K562 (cell line): ENCODE data around the gene SAE1. TPM values are rescaled to one million over a fixed set of nuclear protein-coding genes. Genes with fewer than 3 reads are reported as not detected.

Experiments used
- ATAC-seq: fragments of 200-7000 bp; cut with Tn5 transposase; 3 replicates; pipeline ENCODE4 v1.9.1; 2020; ENCODE audit warnings: moderate library complexity
- BruUV-seq: library from RNA; stranded (reverse); fragments of 400-500 nt; replicated peaks from 2 replicates; lab custom pipeline; 2021; lab: Mats Ljungman, UMichigan
- CTCF ChIA-PET: fragments of 300-600 bp; formaldehyde crosslinking; extraction: SDS; loops from one replicate; lab custom pipeline; 2021; ENCODE audit warnings: low intra/inter-chr PET ratio; lab: Yijun Ruan, JAX
- POLR2A ChIA-PET: fragments of 300-600, 350-650 bp; sonication (Branson Sonifier 250); formaldehyde crosslinking; extraction: SDS; loops from one replicate; lab custom pipeline; 2021; ENCODE audit warnings: antibody characterized with exemption, inconsistent platforms; lab: Yijun Ruan, JAX
- DNase-seq, 4 experiments: peaks; one replicate each; pipeline versions ENCODE4 v3.0.0 to v3.0.0-alpha.2; 2011 to 2018; ENCODE audit warnings: low spot score in 3 of 4, mixed read lengths in 3 of 4; ENCODE audit errors: extremely low read depth in 1 of 4
- FAIRE-seq: peaks from 2 replicates; lab custom pipeline; 2011; peaks lifted over from hg19 to GRCh38; lab: Jason Lieb, UNC
- H2AFZ ChIP-seq: 2 replicates; pipeline ENCODE4 v1.6.0; 2011; ENCODE audit warnings: low read depth, low read length, control low read depth, inconsistent platforms
- H3K27ac ChIP-seq: fragments of 200-600 bp; 3 replicates; pipeline ENCODE4 v1.8.0; 2011; ENCODE audit warnings: low read depth, mild to moderate bottlenecking, control low read depth, inconsistent platforms, low read length, moderate library complexity, mixed read lengths; ENCODE audit errors: extremely low read depth
- H3K27me3 ChIP-seq, 2 experiments: fragments of 300-600 bp in 1 of 2; 2 replicates in 1 of 2; 3 replicates in 1 of 2; pipeline versions ENCODE4 v1.6.0 to v1.8.0; 2011; ENCODE audit warnings: inconsistent platforms in 2 of 2, low read length in 2 of 2, mild to moderate bottlenecking in 1 of 2, mixed read lengths in 1 of 2, moderate library complexity in 1 of 2; ENCODE audit not compliant: control insufficient read depth in 2 of 2, insufficient read depth in 2 of 2
- H3K36me3 ChIP-seq: fragments of 300-600 bp; 3 replicates; pipeline ENCODE4 v1.8.0; 2011; ENCODE audit warnings: mild to moderate bottlenecking, low read length, inconsistent platforms; ENCODE audit not compliant: control insufficient read depth, insufficient read depth
- H3K4me1 ChIP-seq, 2 experiments: fragments of 200-600 bp in 1 of 2; replicated peaks in 1 of 2; 2 replicates in 1 of 2; 3 replicates in 1 of 2; pipeline versions ENCODE4 v1.5.1 to v1.8.0; 2011; ENCODE audit warnings: inconsistent platforms in 2 of 2, low read length in 2 of 2, mild to moderate bottlenecking in 1 of 2, mixed read lengths in 1 of 2, moderate library complexity in 1 of 2; ENCODE audit not compliant: control insufficient read depth in 2 of 2, insufficient read depth in 2 of 2
- H3K4me2 ChIP-seq: 2 replicates; pipeline ENCODE4 v1.6.1; 2011; ENCODE audit warnings: low read length, control low read depth, inconsistent platforms, mixed read lengths; ENCODE audit not compliant: insufficient read depth
- H3K4me3 ChIP-seq: fragments of 200-600 bp; sonication (generic), shearing (Covaris generic); 2 replicates; pipeline ENCODE4 v1.5.1; 2016; ENCODE audit warnings: control low read depth, inconsistent platforms
- H3K79me2 ChIP-seq: fragments of 200-600 bp; 3 replicates; pipeline ENCODE4 v1.8.0; 2011; ENCODE audit warnings: low read length, inconsistent platforms; ENCODE audit not compliant: control insufficient read depth, insufficient read depth
- H3K9ac ChIP-seq, 2 experiments: 2 replicates each; pipeline versions ENCODE4 v1.6.0 to v1.6.1; 2011; ENCODE audit warnings: low read depth in 2 of 2, low read length in 2 of 2, control low read depth in 1 of 2, inconsistent platforms in 1 of 2, mild to moderate bottlenecking in 1 of 2, mixed read lengths in 1 of 2; ENCODE audit not compliant: insufficient read depth in 1 of 2
- H3K9me1 ChIP-seq: one replicate; pipeline ENCODE4 v1.6.0; 2011; ENCODE audit warnings: inconsistent platforms, mild to moderate bottlenecking, low read length, moderate library complexity; ENCODE audit not compliant: control insufficient read depth, insufficient read depth
- H3K9me3 ChIP-seq: replicated peaks from 2 replicates; pipeline ENCODE4 v1.5.1; 2011; ENCODE audit warnings: low read depth, low read length, inconsistent platforms; ENCODE audit not compliant: control insufficient read depth, insufficient read depth
- H4K20me1 ChIP-seq: replicated peaks from 2 replicates; pipeline ENCODE4 v1.6.1; 2011; ENCODE audit warnings: low read length, inconsistent platforms, mixed read lengths; ENCODE audit not compliant: control insufficient read depth, insufficient read depth
- BRF1 ChIP-seq: IDR thresholded peaks from 3 replicates; pipeline ENCODE4 v1.6.1; 2011; ENCODE audit warnings: borderline replicate concordance, mild to moderate bottlenecking; ENCODE audit not compliant: insufficient read length; ENCODE audit errors: extremely low read depth
- CBFB ChIP-seq: sonication (generic); formaldehyde crosslinking; IDR thresholded peaks from 2 replicates; pipeline ENCODE4 v1.4.0; 2020; ENCODE audit warnings: mild to moderate bottlenecking, missing genetic modification reagents
- ELF4 ChIP-seq: fragments of 450-650 bp; formaldehyde crosslinking; IDR thresholded peaks from 2 replicates; pipeline ENCODE4 v1.4.0; 2022; ENCODE audit warnings: missing genetic modification characterization
- EZH2 ChIP-seq: IDR thresholded peaks from 2 replicates; pipeline ENCODE4 v1.6.1; 2012; ENCODE audit warnings: low read depth, mild to moderate bottlenecking, inconsistent platforms, low read length, borderline replicate concordance
- FOS ChIP-seq: IDR thresholded peaks from 3 replicates; pipeline ENCODE4 v1.6.1; 2011; ENCODE audit not compliant: insufficient read length; ENCODE audit errors: extremely low read depth
- GTF3C2 ChIP-seq: IDR thresholded peaks from 3 replicates; pipeline ENCODE4 v1.6.1; 2011; ENCODE audit warnings: borderline replicate concordance, mild to moderate bottlenecking, moderate library complexity; ENCODE audit not compliant: insufficient read length; ENCODE audit errors: extremely low read depth
- ILK ChIP-seq: fragments of 450-650 bp; IDR thresholded peaks from 2 replicates; pipeline ENCODE4 v1.6.1; 2016; ENCODE audit warnings: missing genetic modification characterization, low read depth, mild to moderate bottlenecking, missing compliant biosample characterization, moderate library complexity, borderline replicate concordance
- NRF1 ChIP-seq, 2 experiments: fragments of 450-650 bp; IDR thresholded peaks in 1 of 2; conservative IDR thresholded peaks in 1 of 2; 2 replicates each; pipeline ENCODE4 v1.6.1; 2014; ENCODE audit warnings: mild to moderate bottlenecking in 2 of 2
- NUFIP1 ChIP-seq: fragments of 450-650 bp; IDR thresholded peaks from 2 replicates; pipeline ENCODE4 v1.6.1; 2018; ENCODE audit not compliant: partially characterized antibody
- SREBF2 ChIP-seq: sonication (generic); formaldehyde crosslinking; IDR thresholded peaks from 2 replicates; pipeline ENCODE4 v1.4.0; 2020; ENCODE audit warnings: mild to moderate bottlenecking, missing genetic modification reagents
- SRSF3 ChIP-seq: fragments of 200-400 bp; formaldehyde crosslinking; IDR thresholded peaks from 2 replicates; pipeline ENCODE4 v1.6.1; 2016; ENCODE audit warnings: mild to moderate bottlenecking, low read length, moderate library complexity; ENCODE audit not compliant: insufficient read depth
- TARDBP ChIP-seq: fragments of 450-650 bp; IDR thresholded peaks from 2 replicates; pipeline ENCODE4 v1.6.1; 2016
- TCF7 ChIP-seq: sonication (generic); IDR thresholded peaks from 2 replicates; pipeline ENCODE4 v1.6.1; 2016; ENCODE audit warnings: antibody characterized with exemption, borderline replicate concordance
- ZNF766 ChIP-seq: fragments of 200-800 bp; sonication (Bioruptor generic); conservative IDR thresholded peaks from 2 replicates; pipeline ENCODE4 v1.6.1; 2016; ENCODE audit warnings: missing genetic modification characterization, missing compliant biosample characterization
- WGBS: fragments of 100-300 bp; shearing (Covaris generic); methylation state at CpG from one replicate; pipeline ENCODE4 v1.1.6; 2016; ENCODE audit warnings: low coverage, mixed read lengths; ENCODE audit not compliant: insufficient coverage; ENCODE audit errors: missing lambda C conversion rate; 5-methylcytosine and 5-hydroxymethylcytosine counted together
- in situ Hi-C: fragments of 300-500 bp; cut with MboI; formaldehyde crosslinking; loops from 4 replicates; pipeline ENCODE4 v1.15.0; 2018; ENCODE audit warnings: inconsistent platforms, mixed read lengths
- intact Hi-C: fragments of 100-400 bp; cut with micrococcal nuclease; formaldehyde crosslinking; loops from 2 replicates; pipeline ENCODE4 v1.14.2; 2022
- polyA plus RNA-seq, 8 experiments: library from polyadenylated mRNA; depleted of rRNA in 4 of 8; stranded (reverse) in 5 of 8; unstranded in 3 of 8; fragments of >200 nt; fragmentation: Nextera tagmentation in 2 of 8; fragmentation: Illumina TruSeq in 1 of 8; extraction: Ambion mirVana in 2 of 8; extraction: Trizol in 1 of 8; gene quantifications; 2 replicates each; pipeline versions ENCODE4 v1.2.1 to v1.2.3, GENCODE V29; 2011 to 2014; ENCODE audit warnings: inconsistent platforms in 1 of 8, missing spikeins in 1 of 8
- total RNA-seq, 7 experiments: library from RNA; depleted of rRNA in 6 of 7; stranded (reverse); fragments of >200 nt in 6 of 7; fragmentation: Illumina TruSeq in 2 of 7; extraction: Trizol in 2 of 7; gene quantifications; 2 replicates each; pipeline versions ENCODE4 v1.2.1 to v1.2.3, GENCODE V29; 2011 to 2021; ENCODE audit warnings: low replicate concordance in 1 of 7
- TF ChIP-seq, protein P1 (sequence below): fragments of 200-800 bp; sonication (Bioruptor generic); IDR thresholded peaks from 2 replicates; pipeline ENCODE4 v1.6.1; 2016; ENCODE audit warnings: missing genetic modification characterization, missing compliant biosample characterization

The SAE1 gene
- total and polyA plus RNA-seq, 9 of the 15 experiments (the other 6 are each of a cell fraction or from before 2014, with no cell fraction given) = 82.8 to 299 (median 217) TPM

DNA sequence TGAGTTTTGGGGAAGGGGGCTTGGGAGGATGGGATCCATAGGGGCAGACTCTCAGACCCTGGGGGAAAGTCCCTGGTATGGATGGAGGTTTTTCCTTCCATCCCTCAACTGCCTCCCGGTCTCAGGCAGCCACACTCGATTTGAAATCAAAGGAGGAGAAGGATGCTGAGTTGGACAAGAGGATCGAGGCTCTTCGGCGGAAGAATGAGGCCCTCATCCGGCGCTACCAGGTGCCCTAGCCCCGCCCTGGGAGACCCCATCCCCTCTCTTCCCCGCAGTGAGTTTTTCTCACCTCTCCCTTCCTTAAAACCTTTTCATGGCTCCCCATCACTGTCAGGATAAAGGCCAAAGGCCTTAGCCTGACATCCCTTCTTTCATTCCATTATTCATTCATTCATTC, 127.8 kb downstream of the SAE1 start:
- ATAC-seq = no peak
- intact Hi-C loops = no loop called here
- H3K4me2 ChIP-seq = peak overlapping the region; percentile 99; the same call in 1 of the 2 replicates
- no peak for DNase-seq
- peak overlapping the region; percentile 17 to 92; a peak in 2 of 4 replicates for H3K9ac ChIP-seq
- H3K79me2 ChIP-seq = peaks cover 38% of the 10 kb centered on the region
- no peaks in the 10 kb centered on the region for H3K9me1 ChIP-seq
- H3K9me3 ChIP-seq = no peaks in the 10 kb centered on the region; the same call in 1 of the 2 replicates
- POLR2A ChIA-PET = interaction anchor here (1.5 to 2.6 kb wide), 2 partner anchors 10 to 14 kb away, joined by 6 to 11 read pairs; no protein-coding TSS in a partner anchor
- peaks cover 7% of the 10 kb centered on the region; the same call in 1 of the 2 replicates for H4K20me1 ChIP-seq
- WGBS = 70% methylated on average over 2 of the region's 9 CpGs
- H3K4me3 ChIP-seq = peak overlapping the region; percentile 53; the same call in 1 of the 2 replicates
- BruUV-seq = no TSS peak
- H3K36me3 ChIP-seq = peaks cover 49% of the 10 kb centered on the region; the same call in 2 of the 3 replicates
- no peaks in the 10 kb centered on the region for H3K27me3 ChIP-seq
- TF ChIP-seq ILK (tag) = no peak
- TF ChIP-seq ELF4 (CRISPR knock-in tag) = no peak
- no peak for TF ChIP-seq EZH2
- TF ChIP-seq NUFIP1 = no peak
- TF ChIP-seq ZNF766 (CRISPR knock-in tag) = no peak
- no peak for TF ChIP-seq CBFB (CRISPR knock-in tag)
- TF ChIP-seq, protein P1, sequence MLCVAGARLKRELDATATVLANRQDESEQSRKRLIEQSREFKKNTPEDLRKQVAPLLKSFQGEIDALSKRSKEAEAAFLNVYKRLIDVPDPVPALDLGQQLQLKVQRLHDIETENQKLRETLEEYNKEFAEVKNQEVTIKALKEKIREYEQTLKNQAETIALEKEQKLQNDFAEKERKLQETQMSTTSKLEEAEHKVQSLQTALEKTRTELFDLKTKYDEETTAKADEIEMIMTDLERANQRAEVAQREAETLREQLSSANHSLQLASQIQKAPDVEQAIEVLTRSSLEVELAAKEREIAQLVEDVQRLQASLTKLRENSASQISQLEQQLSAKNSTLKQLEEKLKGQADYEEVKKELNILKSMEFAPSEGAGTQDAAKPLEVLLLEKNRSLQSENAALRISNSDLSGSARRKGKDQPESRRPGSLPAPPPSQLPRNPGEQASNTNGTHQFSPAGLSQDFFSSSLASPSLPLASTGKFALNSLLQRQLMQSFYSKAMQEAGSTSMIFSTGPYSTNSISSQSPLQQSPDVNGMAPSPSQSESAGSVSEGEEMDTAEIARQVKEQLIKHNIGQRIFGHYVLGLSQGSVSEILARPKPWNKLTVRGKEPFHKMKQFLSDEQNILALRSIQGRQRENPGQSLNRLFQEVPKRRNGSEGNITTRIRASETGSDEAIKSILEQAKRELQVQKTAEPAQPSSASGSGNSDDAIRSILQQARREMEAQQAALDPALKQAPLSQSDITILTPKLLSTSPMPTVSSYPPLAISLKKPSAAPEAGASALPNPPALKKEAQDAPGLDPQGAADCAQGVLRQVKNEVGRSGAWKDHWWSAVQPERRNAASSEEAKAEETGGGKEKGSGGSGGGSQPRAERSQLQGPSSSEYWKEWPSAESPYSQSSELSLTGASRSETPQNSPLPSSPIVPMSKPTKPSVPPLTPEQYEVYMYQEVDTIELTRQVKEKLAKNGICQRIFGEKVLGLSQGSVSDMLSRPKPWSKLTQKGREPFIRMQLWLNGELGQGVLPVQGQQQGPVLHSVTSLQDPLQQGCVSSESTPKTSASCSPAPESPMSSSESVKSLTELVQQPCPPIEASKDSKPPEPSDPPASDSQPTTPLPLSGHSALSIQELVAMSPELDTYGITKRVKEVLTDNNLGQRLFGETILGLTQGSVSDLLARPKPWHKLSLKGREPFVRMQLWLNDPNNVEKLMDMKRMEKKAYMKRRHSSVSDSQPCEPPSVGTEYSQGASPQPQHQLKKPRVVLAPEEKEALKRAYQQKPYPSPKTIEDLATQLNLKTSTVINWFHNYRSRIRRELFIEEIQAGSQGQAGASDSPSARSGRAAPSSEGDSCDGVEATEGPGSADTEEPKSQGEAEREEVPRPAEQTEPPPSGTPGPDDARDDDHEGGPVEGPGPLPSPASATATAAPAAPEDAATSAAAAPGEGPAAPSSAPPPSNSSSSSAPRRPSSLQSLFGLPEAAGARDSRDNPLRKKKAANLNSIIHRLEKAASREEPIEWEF = no peak
- no peak for TF ChIP-seq TCF7
- TF ChIP-seq SRSF3 = no peak
- no peak for TF ChIP-seq BRF1
- TF ChIP-seq FOS = no peak
- TF ChIP-seq TARDBP = no peak
- TF ChIP-seq NRF1 (conservative IDR thresholded peaks at IDR 0.05 in 1 of 2, IDR thresholded peaks at IDR 0.05 in 1 of 2) = no peak
- no peak for TF ChIP-seq SREBF2
- TF ChIP-seq GTF3C2 = no peak
- no peak for FAIRE-seq
- in situ Hi-C loops = no loop called here
- H3K4me1 ChIP-seq = peaks cover 8 to 29% of the 10 kb centered on the region in 2 experiments; a peak in 4 of 5 replicates
- H2AFZ ChIP-seq = no peak overlapping the region
- CTCF ChIA-PET = no interaction called here
- no peak overlapping the region for H3K27ac ChIP-seq
